ENCODE measurements around the gene PLA2G2D.

- TF ChIP-seq CTCF (IDR thresholded peaks at IDR 0.05) (no peak), POLR2AphosphoS5 (IDR thresholded peaks at IDR 0.05) (no peak), POLR2A (IDR thresholded peaks at IDR 0.05) (no peak), EP300 (IDR thresholded peaks at IDR 0.05) (no peak)
Measured at GRCh38 chr1:20112279-20113000, 6.9 kb downstream of the PLA2G2D start.
